Panc1 (cell line): Measurements from ENCODE around the gene PNPT1.

Source experiments
- POLR2AphosphoS5 ChIP-seq: IDR thresholded peaks from 2 replicates; pipeline ENCODE4 v1.6.1; 2012; ENCODE audit warnings: mild to moderate bottlenecking, low read depth, low read length, moderate library complexity
- REST ChIP-seq, 2 experiments: IDR thresholded peaks; 2 replicates each; pipeline ENCODE4 v1.6.1; 2011 to 2012; ENCODE audit warnings: low read depth in 2 of 2, control low read depth in 1 of 2, low read length in 1 of 2, mild to moderate bottlenecking in 1 of 2, moderate library complexity in 1 of 2; ENCODE audit not compliant: insufficient read depth in 1 of 2
- TCF7L2 ChIP-seq: IDR thresholded peaks from 2 replicates; pipeline ENCODE4 v1.6.1; 2011; ENCODE audit warnings: mild to moderate bottlenecking, low read depth, low read length, inconsistent platforms
- TF ChIP-seq, protein P1 (sequence below): fragments of 450-650 bp; IDR thresholded peaks from 2 replicates; pipeline ENCODE4 v1.5.1; 2017; ENCODE audit warnings: mild to moderate bottlenecking

DNA sequence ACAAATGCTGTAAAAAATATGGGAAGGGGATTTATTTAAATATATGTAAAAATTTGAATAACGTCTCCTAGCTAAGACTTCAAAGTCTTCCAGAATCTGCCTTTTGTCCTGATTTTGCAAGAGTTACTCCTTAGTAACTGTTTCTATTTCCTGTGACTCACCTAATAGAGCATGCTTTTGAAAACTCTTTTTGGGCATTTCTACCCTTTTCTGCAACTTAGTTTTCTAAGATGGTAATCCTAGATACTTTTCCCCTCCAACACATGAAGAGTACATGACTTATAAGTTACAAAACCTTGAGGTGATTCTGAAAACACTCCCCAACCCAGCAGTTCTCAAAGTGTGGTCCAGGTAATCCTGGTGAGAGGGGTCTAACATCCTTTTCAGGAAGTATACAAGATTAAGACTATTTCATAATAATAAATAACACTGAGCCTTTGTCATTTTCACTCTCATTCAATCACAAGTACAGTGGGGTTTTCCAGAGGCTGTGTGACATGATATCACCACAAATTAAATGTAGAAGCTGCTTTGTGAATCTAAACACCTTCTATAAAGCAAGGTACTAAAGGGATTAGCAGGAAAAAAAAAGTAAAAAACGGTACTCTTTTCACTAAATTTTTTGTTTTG is 108.1 kb downstream of the PNPT1 start:
- TF ChIP-seq, protein P1, sequence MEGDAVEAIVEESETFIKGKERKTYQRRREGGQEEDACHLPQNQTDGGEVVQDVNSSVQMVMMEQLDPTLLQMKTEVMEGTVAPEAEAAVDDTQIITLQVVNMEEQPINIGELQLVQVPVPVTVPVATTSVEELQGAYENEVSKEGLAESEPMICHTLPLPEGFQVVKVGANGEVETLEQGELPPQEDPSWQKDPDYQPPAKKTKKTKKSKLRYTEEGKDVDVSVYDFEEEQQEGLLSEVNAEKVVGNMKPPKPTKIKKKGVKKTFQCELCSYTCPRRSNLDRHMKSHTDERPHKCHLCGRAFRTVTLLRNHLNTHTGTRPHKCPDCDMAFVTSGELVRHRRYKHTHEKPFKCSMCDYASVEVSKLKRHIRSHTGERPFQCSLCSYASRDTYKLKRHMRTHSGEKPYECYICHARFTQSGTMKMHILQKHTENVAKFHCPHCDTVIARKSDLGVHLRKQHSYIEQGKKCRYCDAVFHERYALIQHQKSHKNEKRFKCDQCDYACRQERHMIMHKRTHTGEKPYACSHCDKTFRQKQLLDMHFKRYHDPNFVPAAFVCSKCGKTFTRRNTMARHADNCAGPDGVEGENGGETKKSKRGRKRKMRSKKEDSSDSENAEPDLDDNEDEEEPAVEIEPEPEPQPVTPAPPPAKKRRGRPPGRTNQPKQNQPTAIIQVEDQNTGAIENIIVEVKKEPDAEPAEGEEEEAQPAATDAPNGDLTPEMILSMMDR, result no peak
- no peak for TF ChIP-seq TCF7L2
- no peak for TF ChIP-seq REST (IDR thresholded peaks at IDR 0.05; ENCODE audit: insufficient read depth in 1 of 2, low read depth in 2 of 2, low read length in 1 of 2)
- TF ChIP-seq POLR2AphosphoS5, result no peak
